ENCODE measurements around the gene SCYL1.

The SCYL1 gene

DNA sequence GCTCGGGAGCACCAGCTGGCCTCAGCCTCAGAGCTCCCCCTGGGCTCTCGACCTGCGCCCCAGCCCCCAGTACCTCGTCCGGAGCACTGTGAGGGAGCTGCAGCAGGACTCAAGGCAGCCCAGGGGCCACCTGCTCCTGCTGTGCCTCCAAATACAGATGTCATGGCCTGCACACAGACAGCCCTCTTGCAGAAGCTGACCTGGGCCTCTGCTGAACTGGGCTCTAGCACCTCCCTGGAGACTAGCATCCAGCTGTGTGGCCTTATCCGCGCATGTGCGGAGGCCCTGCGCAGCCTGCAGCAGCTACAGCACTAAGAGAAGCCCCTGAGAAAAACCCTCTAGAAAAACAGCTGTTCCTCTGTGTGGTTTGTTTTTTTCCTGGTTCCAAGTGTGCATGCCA is 46.5 kb downstream of the SCYL1 start:
- TF ChIP-seq, protein P1, sequence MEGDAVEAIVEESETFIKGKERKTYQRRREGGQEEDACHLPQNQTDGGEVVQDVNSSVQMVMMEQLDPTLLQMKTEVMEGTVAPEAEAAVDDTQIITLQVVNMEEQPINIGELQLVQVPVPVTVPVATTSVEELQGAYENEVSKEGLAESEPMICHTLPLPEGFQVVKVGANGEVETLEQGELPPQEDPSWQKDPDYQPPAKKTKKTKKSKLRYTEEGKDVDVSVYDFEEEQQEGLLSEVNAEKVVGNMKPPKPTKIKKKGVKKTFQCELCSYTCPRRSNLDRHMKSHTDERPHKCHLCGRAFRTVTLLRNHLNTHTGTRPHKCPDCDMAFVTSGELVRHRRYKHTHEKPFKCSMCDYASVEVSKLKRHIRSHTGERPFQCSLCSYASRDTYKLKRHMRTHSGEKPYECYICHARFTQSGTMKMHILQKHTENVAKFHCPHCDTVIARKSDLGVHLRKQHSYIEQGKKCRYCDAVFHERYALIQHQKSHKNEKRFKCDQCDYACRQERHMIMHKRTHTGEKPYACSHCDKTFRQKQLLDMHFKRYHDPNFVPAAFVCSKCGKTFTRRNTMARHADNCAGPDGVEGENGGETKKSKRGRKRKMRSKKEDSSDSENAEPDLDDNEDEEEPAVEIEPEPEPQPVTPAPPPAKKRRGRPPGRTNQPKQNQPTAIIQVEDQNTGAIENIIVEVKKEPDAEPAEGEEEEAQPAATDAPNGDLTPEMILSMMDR (IDR thresholded peaks at IDR 0.05; ENCODE audit: low read depth, low read length), result no peak
- no peak for DNase-seq (ENCODE audit: low read depth in 2 of 2)

GRCh38 chr11:65571940-65572339 is 47.1 kb downstream of the SCYL1 start:
- DNase-seq (ENCODE audit: low read depth in 2 of 2), result peak; percentile 54 to 56
- TF ChIP-seq, protein P1 (IDR thresholded peaks at IDR 0.05; ENCODE audit: low read depth, low read length), result peak; percentile 40
- peak overlapping the region; percentile 66 to 67 for H3K4me3 ChIP-seq (replicated peaks in 1 of 2; ENCODE audit: low read depth in 2 of 2, low read length in 2 of 2)

More for the DNA sequence above, 46.5 kb downstream of the SCYL1 start:
- peak overlapping the region; percentile 98 to 99 for H3K4me3 ChIP-seq (replicated peaks in 1 of 2; ENCODE audit: low read depth in 2 of 2, low read length in 2 of 2)

GRCh38 chr11:65572356-65573051 is 47.6 kb downstream of the SCYL1 start, which contains the start of gene FAM89B:
TSS of gene FAM89B (plus strand) at chr11:65572538. CDS start at chr11:65572670, 132 bp downstream.
- H3K4me3 ChIP-seq (replicated peaks in 1 of 2; ENCODE audit: low read depth in 2 of 2, low read length in 2 of 2), result peak within 1 kb of the TSS; percentile 98 to 99
- TF ChIP-seq, protein P1 (IDR thresholded peaks at IDR 0.05; ENCODE audit: low read depth, low read length), result no peak
- DNase-seq (ENCODE audit: low read depth in 2 of 2), result peak; percentile 83 to 87

DNA sequence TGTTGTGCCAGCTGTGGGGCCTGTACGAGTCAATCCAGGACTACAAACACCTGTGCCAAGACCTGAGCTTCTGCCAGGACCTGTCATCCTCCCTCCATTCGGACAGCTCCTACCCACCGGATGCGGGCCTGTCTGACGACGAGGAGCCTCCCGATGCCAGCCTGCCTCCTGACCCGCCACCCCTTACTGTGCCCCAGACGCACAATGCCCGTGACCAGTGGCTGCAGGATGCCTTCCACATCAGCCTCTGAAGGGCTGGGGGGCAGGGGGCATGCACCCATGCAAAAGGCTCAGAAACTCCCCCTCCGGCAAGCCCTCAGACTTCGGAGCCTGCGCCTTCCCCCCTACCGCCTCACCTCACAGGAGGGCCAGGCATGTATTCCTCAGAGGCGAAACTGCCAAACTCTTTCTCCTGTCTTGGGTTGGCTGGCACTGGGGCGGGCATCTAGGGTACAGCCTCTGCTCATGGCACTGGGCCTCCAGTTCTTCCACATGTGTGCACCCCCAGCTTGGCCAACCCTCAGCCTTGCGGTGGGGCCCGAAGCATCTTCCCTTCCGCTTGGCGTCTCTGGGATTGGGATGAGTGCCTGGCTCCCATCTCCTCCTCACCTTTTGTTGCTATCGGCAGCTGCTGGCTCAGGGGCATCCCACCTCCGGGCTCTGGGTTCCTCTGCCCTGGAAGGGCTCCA is 48.7 kb downstream of the SCYL1 start:
- peak overlapping the region; percentile 66 to 67 for H3K4me3 ChIP-seq (replicated peaks in 1 of 2; ENCODE audit: low read depth in 2 of 2, low read length in 2 of 2)
- TF ChIP-seq, protein P1 (IDR thresholded peaks at IDR 0.05; ENCODE audit: low read depth, low read length), result no peak
- DNase-seq (ENCODE audit: low read depth in 2 of 2), result no peak

- TF ChIP-seq, protein P1 (IDR thresholded peaks at IDR 0.05; ENCODE audit: low read depth, low read length), result peak; percentile 59
- H3K4me3 ChIP-seq (replicated peaks in 1 of 2; ENCODE audit: low read depth in 2 of 2, low read length in 2 of 2), result peak overlapping the region; percentile 66 to 74
- DNase-seq (ENCODE audit: low read depth in 2 of 2), result peak; percentile 95 to 98
These were observed 49.4 kb downstream of the SCYL1 start for GRCh38 chr11:65574109-65574810.

DNA sequence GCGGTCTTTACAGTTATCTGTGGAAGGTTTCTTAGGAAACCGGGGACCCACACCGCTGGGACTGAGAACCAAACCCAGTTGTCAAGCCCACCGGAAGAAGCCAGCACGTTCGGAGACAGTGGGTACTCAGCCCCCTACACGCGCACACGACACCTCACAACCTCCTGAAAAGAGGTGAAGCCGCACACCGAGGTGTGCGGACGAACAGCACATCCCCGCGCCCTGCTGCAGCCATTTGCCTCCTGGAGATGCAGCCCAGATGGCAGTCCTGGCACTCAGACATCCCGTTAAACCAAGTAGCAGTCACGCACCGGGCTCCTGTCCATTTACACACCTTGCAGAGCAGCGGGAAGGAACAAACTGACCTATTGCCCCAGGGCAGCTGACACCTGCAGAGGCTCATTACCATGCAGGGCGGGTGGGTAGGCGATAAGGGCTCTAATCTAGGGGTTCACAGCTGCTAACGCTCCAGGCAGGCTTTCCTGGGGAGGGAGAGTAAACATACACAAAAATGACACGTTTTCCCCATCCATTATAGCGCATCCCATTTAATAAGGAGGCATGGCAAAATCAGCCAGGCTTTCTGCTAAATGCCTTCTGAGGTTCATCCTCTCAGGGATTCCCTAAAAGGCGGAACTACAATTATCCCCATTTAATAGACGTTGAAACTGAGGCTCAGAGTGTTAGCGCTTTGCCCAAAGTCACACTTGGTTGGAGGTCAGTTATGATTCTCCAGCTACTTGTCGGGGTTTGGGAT is 50.1 kb downstream of the SCYL1 start:
- H3K4me3 ChIP-seq (replicated peaks in 1 of 2; ENCODE audit: low read depth in 2 of 2, low read length in 2 of 2), result peak overlapping the region; percentile 53 to 74
- peak in 1 of 2 donors; percentile 34 for DNase-seq (ENCODE audit: low read depth in 2 of 2)
- TF ChIP-seq, protein P1 (IDR thresholded peaks at IDR 0.05; ENCODE audit: low read depth, low read length), result no peak
